Activated CD8-positive, alpha-beta memory T cell treated with anti-CD3 and anti-CD28 coated beads, Interleukin-2, amount 50 U/mL, for 24 hours (primary cell): ENCODE measurements around the gene EFCAB7.
"Not testable (repeated sequence)": the region's sequence is repeated elsewhere in the genome, so short reads cannot be mapped to it uniquely, and the experiment has no call there.

Experiments
- DNase-seq: peaks from one replicate; pipeline ENCODE4 v3.0.0-alpha.2; 2020; ENCODE audit errors: extremely low read depth

Gene EFCAB7

DNA sequence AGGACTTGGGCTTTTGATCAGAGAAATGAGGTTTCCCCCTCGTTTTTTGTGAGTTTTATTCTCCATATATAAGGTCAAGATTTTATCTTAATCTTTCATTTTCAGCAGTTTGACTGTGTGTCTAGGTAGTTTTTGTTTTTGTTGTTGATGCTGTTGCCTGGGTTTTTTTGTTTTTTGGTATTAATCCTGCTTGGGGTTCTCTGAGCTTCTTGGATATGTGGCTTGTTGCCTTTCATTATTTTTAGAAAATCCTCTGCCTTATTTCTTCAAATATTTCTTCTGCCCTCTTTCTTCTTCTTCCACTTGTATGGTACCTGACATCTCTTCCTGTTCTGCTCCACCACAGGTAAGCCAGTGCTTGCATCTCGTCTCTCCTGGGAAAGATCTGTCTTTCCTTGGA, 25.0 kb downstream of the EFCAB7 start:
- no peak for DNase-seq

DNA sequence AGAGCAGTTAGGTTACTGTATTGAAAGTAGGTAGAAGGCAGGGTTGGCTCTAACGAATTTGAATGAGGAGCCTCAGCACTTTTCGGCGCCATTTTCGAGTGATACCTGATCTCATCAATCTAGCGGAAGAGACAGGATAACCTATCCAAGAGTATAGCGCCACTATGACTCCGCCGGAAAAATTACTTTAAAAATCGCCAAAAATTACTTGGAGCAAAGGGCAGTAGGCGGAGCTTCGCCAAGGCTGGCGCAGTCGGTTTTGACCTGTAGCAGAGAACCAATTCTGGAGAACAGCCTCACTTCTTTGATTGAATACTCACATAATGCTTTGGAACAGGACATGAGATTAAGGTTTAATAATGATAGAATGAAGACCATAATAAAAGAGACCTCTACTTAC, 25.6 kb downstream of the EFCAB7 start:
- DNase-seq: no peak

DNA sequence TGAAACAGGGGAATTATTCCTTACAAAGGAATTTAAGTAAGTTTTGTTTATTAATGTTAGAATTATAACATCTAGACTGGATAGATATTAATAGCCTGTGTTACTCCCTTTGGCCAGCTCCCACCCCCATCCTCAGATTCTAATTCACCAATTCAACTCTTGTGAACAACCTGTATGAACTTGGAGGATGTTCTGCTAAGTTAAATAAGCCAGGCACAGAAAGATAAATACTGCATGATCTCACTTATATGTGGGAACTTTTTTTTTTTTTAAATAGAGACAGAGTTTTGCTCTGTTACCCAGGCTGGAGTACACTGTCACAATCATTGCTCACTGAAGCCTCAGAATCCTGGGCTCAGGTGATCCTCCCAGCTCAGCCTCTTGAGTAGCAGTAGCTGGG, 32.2 kb downstream of the EFCAB7 start:
- no peak for DNase-seq

DNA sequence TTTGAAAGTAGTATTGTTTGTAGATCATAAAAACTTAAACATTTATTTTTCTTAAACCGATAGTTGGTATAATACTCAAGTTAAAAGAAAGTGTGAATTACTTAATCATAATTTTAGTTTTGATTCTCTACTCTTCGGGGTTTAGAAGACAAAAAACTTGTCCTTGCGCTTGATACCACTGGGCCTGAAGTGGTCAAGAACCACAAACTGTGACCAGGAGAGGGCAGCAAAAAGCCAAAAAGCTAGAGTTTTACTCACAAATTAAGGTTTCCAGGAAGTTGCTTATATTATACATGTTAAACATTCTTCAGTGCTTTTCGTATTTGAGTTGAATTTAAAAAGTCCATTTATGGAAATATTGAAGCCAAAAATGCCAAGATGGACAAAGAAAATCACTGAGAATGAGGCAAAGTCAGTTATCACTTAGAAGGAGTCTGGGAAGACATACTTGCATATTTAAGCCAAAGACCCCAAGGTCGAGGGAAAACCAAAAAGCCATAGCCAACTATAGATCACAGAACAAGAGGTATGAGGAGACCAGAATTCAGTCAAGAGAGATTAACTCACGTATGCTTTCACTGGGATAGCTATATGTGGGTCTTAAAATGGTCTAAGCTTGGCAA, 34.2 kb downstream of the EFCAB7 start:
- no peak for DNase-seq

DNA sequence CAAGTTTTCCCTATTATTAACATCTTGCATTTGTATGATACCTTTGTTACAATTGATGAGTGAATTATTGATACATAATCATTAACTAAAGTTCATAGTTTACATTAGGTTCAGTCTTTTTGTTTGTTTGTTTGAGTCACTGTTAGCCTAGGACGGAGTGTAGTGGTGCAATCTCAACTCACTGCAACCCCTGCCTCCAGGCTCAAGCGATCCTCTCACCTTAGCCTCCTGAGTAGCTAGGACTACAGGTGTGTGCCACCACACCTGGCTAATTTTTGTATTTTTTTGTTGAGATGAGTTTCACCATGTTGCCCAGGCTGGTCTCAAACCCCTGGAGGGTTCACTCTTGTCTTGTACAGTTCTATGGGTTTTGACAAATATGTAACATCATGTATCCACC, 36.0 kb downstream of the EFCAB7 start:
- no peak for DNase-seq

DNA sequence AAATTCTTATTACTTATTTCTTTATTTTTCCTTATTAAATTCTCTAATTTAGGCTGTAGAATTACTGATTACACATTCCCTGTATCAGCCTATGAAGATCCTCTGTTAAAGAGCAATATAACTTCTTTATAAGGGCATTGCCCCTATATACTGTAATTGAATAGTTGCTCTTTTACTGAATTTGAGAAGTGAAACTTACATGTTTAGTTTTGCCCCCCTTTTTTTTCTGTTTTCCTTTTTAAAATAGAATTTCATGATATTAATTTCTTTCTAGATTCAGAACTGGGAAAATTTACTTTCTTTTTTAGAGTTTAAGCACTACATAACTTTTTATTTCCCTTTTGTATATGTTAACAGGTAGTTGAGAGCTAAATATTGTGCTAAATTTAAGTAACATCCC, 40.4 kb downstream of the EFCAB7 start:
- no peak for DNase-seq

DNA sequence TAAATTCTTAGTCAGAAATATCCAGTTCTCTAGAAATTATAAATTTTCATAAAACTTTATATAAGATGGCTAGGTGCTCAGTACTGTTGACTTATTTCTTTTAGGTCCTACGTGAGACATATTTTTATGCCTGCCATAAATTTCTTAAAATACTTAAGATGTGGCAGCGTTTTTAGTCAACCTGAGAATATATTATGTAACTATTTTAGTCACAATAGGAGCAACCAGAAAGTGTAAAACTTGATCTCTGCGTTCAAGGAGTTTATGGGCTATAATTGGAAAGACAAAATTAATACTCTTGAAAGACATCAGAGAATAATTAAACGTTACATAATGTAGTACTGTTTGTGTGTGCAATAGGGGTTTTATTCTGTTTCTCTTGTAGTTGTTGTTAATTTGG, 45.7 kb downstream of the EFCAB7 start:
- no peak for DNase-seq

DNA sequence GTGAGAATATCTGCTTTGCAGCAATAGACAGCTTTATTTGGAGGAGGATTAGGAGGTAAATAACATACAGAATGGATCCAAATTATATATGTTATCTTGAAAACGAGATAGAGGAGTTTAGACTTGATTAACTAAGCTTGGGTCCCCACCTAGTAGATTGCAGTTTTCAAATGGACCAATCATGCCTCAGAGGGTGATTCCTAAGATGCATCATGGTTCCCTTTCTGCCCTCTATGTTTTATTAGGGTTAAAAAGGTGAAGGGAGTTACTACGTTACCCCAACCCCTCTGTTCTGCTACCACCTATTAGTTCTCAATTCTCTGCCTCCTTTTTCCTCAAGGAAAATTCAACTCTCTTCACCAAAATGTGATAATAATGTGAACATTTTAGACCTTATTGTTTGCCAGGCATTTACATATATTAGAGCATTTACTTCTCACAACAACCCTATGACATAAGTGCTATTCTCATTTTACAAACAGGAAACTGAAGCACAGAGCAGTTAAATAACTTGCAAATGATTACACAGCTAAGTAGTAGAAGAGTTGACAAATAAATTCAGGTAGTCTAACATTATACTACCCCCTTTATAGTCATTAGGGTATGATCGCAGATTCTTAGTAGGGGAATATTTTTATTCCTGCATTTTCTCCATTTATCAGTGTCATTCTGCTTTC, 46.5 kb downstream of the EFCAB7 start:
- no peak for DNase-seq

DNA sequence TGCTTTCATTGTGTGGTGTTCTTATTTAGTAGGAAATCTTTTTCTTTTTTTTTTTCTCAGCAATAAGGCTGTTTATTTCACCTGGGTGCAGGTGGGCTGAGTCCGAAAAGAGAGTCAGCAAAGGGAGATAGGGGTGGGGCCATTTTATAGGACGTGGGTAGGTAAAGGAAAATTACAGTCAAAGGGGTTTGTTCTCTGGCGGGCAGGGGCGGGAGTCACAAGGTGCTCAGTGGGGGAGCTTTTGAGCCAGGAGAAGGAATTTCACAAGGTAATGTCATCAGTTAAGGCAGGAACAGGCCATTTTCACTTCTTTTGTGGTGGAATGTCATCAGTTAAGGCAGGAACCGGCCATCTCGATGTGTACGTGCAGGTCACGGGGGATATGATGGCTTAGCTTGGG, 49.4 kb downstream of the EFCAB7 start:
- not testable (repeated sequence) for DNase-seq

DNA sequence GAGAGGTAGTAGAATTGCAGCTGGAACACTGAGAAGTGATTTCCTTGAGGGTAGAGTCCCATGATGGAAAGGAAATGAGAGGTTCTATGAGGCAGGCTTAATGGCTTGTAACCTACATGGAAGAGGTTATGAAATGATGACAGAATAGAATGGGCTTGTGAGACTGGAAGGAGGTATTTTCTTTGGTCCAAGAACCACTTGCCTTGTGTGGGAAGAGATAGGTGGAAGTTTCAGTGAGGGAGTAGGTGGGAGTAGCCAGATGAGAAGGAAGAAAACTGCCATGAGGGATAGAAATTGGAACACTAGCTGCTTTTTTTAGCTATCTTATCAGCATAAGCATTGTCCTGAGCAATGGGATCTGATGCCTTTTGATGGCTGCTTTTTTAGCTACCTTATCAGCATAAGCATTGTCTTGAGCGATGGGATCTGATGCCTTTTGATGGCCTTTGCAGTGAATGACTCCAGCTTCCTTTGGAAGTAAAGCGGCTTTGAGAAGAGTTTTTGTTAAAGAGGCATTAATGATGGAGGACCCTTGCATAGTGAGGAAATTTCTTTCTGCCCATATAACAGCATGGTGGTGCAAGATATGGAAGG, 51.0 kb downstream of the EFCAB7 start:
- not testable (repeated sequence) for DNase-seq

DNA sequence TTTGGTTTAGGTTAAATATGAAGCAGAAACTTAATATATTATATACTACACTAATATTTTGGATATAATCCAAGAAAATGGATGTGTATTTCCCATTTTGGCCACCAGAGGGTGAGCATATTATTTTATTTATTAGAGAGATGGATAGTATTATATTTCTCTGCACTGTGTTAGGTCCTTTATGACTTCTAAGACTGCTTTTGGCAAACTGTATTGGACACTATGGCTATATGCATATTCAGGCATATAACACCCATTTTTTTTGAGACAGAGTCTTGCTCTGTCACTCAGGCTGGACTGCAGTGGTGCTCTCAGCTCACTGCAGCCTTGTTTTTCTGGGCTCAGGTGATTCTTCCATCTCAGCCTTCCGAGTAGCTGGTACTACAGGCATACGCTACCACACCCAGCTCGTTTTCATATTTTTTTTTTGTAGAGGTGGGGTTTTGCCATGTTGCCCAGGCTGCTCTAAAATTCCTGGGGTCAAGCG, 52.1 kb downstream of the EFCAB7 start:
- DNase-seq: no peak

DNA sequence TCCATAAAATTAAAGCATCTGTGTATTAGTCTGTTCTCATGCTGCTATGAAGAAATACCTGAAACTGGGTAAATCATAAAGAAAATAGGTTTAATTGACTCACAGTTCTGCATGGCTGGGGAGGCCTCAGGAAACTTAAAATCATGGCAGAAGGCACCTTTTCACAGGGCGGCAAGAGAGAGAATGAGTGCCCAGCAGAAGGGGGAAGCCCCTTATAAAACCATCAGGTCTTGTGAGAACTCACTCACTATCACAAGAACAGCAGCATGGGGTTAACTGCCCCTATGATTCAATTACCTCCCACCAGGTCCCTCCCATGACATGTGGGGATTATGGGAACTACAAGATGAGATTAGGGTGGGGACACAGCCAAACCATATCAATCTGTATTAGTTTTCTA, 63.0 kb downstream of the EFCAB7 start:
- not testable (repeated sequence) for DNase-seq

DNA sequence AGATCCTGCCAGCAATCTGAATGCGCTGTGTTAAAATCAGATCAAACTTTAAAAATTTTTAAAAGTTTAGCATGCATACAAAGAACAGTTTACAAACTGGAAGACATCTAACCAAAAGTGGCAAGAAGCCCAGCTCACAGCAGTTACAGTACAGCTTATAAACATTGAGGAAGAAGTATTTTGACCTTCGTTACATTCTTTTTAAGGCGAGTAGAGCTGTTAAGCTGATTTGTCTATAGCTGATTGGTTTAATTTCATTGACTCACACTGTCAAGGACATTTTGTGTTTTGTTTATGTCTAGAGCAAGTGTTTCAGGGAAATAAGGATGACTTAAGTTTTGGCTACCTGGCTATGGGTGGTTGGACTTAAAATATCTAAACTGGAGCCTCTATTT, 66.8 kb downstream of the EFCAB7 start:
- no peak for DNase-seq

DNA sequence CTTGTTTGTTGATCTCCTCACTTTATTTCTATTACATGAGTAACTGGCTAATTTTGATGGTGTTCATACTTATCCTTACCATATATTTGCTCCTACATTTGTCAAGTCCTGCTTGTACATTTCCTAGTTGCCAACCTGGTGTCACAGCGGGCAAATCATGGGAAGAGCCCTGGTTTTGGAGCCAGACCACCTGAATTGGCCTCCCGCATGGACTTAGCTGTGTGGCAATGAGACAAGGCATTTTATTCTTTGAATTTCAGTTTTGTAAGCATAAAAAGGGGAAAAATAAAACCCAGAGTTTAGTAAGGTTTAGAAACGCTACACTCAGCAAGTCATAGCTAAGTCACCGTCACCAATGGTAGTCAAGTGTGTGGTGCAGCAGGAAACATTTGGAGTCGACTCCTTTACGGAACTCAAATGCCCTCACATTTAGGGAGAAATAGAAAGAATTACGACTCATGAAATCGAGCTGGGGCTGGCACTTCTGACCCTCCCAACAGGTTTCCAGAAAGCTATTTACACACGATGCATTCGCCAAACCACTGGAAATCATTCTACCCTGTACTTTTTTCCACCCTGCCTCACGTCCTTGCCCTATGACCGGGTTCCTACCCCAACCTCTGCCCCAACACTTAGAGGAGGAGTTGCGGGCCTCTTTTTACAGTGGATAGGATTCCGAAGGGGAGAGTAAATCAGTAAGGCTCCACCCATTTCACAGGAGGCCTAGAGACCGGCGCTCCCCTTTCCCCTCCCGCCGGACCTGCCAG, 69.4 kb downstream of the EFCAB7 start:
- no peak for DNase-seq

DNA sequence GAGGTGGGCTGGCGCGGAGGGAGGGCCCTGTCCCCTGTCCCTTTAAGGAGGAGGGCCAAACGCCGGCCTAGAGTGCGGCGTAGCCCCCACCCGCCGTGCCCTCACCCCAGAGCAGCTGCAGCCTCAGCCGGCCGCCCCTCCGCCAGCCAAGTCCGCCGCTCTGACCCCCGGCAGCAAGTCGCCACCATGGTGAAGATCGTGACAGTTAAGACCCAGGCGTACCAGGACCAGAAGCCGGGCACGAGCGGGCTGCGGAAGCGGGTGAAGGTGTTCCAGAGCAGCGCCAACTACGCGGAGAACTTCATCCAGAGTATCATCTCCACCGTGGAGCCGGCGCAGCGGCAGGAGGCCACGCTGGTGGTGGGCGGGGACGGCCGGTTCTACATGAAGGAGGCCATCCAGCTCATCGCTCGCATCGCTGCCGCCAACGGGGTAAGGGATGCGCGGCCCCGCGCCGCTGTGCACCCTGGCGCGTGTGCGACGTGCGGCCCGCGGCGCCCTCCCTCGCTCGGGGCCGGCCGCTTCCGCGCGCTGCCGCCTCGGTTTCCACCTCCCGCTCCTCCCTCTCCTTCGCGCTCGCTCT, 70.1 kb downstream of the EFCAB7 start, which contains the start of gene PGM1:
Gene PGM1, plus strand, starts transcription at position 109 of the 583 bp plus-strand sequence. Its CDS starts 78 bp downstream, at position 187.
- peak; percentile 20 for DNase-seq

DNA sequence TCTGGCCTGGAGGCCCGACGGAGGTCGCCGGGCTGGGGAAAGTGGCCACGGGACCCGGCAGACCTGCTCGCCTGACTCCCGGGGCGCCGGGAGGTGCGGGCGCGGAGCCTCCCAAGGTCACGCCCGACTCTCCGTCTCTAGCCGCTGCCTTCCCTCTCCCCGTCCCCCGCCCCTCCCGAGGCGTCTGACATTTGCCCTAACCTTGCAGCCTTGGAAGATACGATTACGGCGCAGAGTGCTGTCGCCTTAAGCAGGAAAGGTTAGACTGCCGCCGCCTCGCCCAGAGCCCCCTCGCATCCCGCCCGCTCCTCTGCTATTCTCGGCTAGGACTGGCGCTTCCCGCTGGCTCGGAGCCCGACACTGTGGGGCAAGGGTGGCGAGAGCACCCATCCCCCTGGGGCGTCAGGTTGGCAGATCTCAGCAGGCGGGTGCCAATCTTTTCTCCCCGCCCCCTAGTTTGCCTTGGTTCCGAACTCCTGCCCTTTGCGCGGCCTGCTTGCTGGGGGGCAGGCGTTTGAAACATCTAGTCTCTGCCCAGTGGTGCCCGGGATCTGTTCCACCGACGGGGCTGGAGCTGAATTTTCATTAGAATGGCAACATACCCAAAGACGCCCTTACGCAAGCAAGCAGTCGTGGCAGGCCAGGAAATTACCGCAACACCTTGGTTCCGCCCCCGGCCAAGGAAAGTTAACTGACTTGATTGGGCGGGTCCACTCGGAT, 70.7 kb downstream of the EFCAB7 start:
- DNase-seq: peak; percentile 49

DNA sequence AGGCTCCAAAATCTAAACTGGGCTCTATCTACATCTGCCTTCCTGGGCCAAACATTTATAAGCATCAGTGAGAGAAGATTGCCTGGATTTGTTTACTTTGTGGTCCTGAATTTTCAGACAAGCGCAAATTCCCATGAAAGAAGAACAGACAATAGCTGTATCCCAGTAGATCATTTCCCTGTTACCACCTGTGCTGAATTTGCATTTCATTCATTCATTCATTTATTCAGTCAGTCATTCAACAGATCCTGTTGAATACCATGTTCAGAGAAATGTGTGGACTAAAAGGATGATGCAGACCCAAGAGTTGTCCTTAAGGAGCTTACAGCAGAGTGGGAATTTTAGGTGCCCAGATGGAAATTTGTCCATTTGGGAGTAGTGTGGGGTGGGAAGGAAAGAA, 72.1 kb downstream of the EFCAB7 start:
- no peak for DNase-seq

DNA sequence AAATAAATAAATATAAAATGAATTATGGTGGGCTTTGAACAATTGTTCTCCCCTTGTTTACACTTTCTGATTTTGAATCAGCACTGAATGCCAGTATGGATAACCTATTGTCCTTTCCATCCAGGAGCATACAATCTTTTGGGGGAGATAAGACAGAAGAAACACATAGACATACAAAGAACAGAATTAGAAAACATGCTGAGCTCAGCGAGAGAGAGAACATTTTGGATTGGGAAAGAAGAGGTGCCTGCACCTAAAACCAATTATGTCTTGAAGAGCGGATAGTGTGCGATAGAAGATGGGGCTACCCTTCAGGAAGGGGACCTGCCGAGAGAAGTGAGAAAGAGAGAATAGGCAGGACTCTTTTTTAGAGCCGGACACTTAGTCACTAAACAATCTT, 76.5 kb downstream of the EFCAB7 start:
- no peak for DNase-seq

DNA sequence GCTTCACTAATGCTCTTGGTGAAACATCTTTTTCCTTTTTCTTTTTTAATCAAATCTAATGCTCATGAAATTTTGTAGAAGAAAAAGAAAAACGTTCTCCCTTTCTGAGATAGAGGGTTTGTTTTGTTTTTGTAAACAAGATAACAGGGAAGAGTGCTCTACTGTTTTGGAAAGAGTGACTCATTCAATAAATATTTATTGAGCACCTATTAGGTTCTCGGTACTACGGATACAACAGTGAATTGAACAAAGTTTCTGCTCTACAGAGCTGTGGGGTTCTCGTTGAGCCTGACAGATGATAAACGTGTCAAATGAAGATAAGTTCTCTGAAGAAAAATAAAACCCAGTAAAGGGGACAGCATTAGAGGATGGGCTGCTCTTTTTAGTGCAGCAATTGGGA, 76.9 kb downstream of the EFCAB7 start:
- DNase-seq: no peak

DNA sequence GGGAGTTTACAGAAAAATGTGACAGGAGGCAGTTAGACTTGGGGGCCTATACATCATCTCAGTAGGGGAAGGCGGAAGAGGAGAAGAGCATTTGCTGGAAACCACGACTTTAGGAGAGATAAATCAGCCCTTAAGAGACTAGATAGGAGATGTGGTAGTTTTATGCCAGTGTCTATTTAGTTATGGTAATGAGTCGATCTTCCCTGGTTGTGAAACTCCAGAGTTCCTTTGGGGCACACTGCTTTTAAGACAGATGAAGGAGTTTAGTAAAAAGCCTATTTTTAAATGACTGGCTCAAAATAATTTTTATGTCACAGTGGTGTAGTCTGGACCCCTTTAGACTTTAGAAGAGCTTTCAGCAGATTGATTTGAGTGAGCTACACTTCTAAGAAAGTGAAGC, 77.7 kb downstream of the EFCAB7 start:
- no peak for DNase-seq

DNA sequence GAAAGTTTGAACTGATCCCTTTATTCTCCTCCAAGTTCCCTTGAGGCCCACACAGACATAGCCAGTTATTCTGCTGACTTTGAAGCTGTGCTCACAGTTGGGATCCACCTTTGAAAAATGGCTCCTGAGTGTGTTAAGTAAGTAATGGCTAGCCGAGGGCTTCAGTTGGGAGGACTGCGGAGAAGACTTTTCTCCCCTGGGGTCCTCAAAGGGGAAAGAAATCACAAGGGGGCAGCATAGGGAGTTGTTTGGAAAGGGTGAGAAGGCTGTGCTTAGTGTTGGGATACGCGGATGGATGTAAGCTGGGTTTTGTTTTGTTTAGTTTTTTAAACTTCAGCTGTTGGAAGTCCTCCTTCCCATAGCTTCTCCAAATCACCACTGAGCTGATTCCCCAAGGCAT, 78.1 kb downstream of the EFCAB7 start:
- DNase-seq: no peak
